ENCODE results near the gene NOB1.

GRCh38 chr16:69761983-69762813 lies 7.5 kb upstream of the NOB1 start, which contains the start of gene WWP2:
- TF ChIP-seq CTCF (IDR thresholded peaks at IDR 0.05 in 2 of 3, conservative IDR thresholded peaks at IDR 0.05 in 1 of 3; ENCODE audit: borderline replicate concordance in 1 of 3, insufficient read depth in 1 of 3, low read depth in 2 of 3, low read length in 2 of 3) (no peak), ZFX (IDR thresholded peaks at IDR 0.05) (peak; percentile 92), REST (IDR thresholded peaks at IDR 0.05; ENCODE audit: low read depth) (no peak), POLR2AphosphoS5 (IDR thresholded peaks at IDR 0.05; ENCODE audit: low read depth, low read length) (peak; percentile 84), POLR2A (IDR thresholded peaks at IDR 0.05; ENCODE audit: borderline replicate concordance, extremely low read depth, insufficient read depth, insufficient read length) (no peak), EZH2phosphoT487 (IDR thresholded peaks at IDR 0.05; ENCODE audit: borderline replicate concordance) (no peak), RAD21 (IDR thresholded peaks at IDR 0.05; ENCODE audit: low read depth) (no peak)
